Measurements from ENCODE around the gene AVP. TPM values are rescaled to one million over a fixed set of nuclear protein-coding genes. Genes with fewer than 3 reads are reported as not detected.
A peak's percentile ranks its signal among the peaks of the same experiment; 100 is the strongest.
"Not testable (repeated sequence)": the region's sequence is repeated elsewhere in the genome, so short reads cannot be mapped to it uniquely, and the experiment has no call there.

The AVP gene
- total RNA-seq, 1 experiment from 2014 or later, result not detected

DNA sequence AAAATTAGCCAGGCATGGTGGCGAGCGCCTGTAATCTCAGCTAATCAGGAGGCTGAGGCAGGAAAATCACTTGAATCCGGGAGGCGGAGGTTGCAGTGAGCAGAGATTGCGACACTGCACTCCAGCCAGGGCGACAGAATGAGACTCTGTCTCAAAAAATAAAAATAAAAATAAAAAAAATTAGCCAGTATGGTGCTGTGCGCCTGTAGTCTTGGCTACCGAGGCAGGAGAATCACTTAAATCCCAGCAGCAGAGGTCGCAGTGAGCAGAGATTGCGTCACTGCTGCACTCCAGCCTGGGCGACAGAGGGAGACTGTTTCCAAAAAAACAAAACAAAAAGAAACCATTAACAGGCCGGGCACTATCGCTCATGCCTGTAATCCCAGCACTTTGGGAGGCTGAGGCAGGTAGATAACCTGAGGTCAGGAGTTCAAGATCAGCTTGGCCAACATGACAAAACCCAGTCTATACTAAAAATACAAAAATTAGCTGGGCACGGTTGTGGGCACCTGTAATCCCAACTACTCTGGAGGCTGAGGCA, 33.4 kb upstream of the AVP start:
- H2BK120ac ChIP-seq (ENCODE audit: low read depth, low read length, poor library complexity, severe bottlenecking); H4K5ac ChIP-seq (ENCODE audit: insufficient read length, low read depth, low read length); H3K79me2 ChIP-seq (ENCODE audit: insufficient read depth, low read length); H3K27ac Mint-ChIP-seq; H3K18ac ChIP-seq (ENCODE audit: insufficient read length, low read depth, low read length); H3K9me3 Mint-ChIP-seq; H3K4ac ChIP-seq (ENCODE audit: low read depth, low read length); H3K9me3 ChIP-seq (ENCODE audit: control insufficient read depth, low read depth, low read length); H3K4me1 ChIP-seq (ENCODE audit: insufficient read depth, low read length); H3K4me1 Mint-ChIP-seq; H3K27me3 ChIP-seq (ENCODE audit: insufficient read depth, low read length); H3K23me2 ChIP-seq (ENCODE audit: insufficient read length, low read depth, low read length, poor library complexity, severe bottlenecking); H2AK5ac ChIP-seq (ENCODE audit: insufficient read length, low read length); H3K79me1 ChIP-seq (ENCODE audit: insufficient read depth, low read depth, low read length, poor library complexity, severe bottlenecking); H2BK5ac ChIP-seq (ENCODE audit: insufficient read length, low read length); H2BK15ac ChIP-seq (ENCODE audit: low read depth, low read length); H2BK12ac ChIP-seq (ENCODE audit: insufficient read length, low read depth, low read length); H3K14ac ChIP-seq (ENCODE audit: insufficient read depth, low read length); H4K20me1 ChIP-seq (ENCODE audit: control insufficient read depth, insufficient read depth, insufficient read length); H3K4me3 Mint-ChIP-seq; H4K91ac ChIP-seq (ENCODE audit: insufficient read length, low read depth, low read length); H3K23ac ChIP-seq (ENCODE audit: insufficient read length, low read depth, low read length); H3K56ac ChIP-seq (ENCODE audit: insufficient read length, low read depth, low read length); H3K4me2 ChIP-seq (ENCODE audit: insufficient read depth, insufficient read length, low read length); H3T11ph ChIP-seq (ENCODE audit: low read length); H2AFZ ChIP-seq (ENCODE audit: low read length); H3K9ac ChIP-seq (ENCODE audit: extremely low read depth, insufficient read length, low read length); H4K8ac ChIP-seq (replicated peaks; ENCODE audit: insufficient read length, low read depth, low read length); H3K27me3 Mint-ChIP-seq (ENCODE audit: low read depth); H2BK20ac ChIP-seq (ENCODE audit: low read depth, low read length, poor library complexity, severe bottlenecking); H3K27ac ChIP-seq (ENCODE audit: insufficient read length, low read depth, low read length): not testable (repeated sequence)
- DNase-seq, result peak; percentile 81
- TF ChIP-seq, protein P1, sequence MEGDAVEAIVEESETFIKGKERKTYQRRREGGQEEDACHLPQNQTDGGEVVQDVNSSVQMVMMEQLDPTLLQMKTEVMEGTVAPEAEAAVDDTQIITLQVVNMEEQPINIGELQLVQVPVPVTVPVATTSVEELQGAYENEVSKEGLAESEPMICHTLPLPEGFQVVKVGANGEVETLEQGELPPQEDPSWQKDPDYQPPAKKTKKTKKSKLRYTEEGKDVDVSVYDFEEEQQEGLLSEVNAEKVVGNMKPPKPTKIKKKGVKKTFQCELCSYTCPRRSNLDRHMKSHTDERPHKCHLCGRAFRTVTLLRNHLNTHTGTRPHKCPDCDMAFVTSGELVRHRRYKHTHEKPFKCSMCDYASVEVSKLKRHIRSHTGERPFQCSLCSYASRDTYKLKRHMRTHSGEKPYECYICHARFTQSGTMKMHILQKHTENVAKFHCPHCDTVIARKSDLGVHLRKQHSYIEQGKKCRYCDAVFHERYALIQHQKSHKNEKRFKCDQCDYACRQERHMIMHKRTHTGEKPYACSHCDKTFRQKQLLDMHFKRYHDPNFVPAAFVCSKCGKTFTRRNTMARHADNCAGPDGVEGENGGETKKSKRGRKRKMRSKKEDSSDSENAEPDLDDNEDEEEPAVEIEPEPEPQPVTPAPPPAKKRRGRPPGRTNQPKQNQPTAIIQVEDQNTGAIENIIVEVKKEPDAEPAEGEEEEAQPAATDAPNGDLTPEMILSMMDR (conservative IDR thresholded peaks at IDR 0.05), result peak; percentile 75
- no CpG with 5 or more reads among the region's 14 CpGs for WGBS (ENCODE audit: extremely low coverage, insufficient read length, low lambda C conversion rate)
- H3K36me3 Mint-ChIP-seq (ENCODE audit: insufficient read depth in 1 of 3, low read depth in 3 of 3), result peaks cover 23 to 27% (median 27%) of the 10 kb centered on the region in 3 experiments

All from H9 (cell line).